Kidney epithelial cell (primary cell): ENCODE data around the gene TXNDC2. TPM values are rescaled to one million over a fixed set of nuclear protein-coding genes. Genes with fewer than 3 reads are reported as not detected.

ENCODE experiments used
- DNase-seq: peaks from one replicate; pipeline ENCODE4 v3.0.0-alpha.2; 2010; ENCODE audit warnings: low read depth
- H3K27me3 ChIP-seq: 2 replicates; pipeline ENCODE4 v1.6.0; 2011; ENCODE audit warnings: low read length; ENCODE audit not compliant: control insufficient read depth, insufficient read depth
- H3K36me3 ChIP-seq: 2 replicates; pipeline ENCODE4 v1.5.1; 2011; ENCODE audit warnings: low read length; ENCODE audit not compliant: control insufficient read depth, insufficient read depth
- H3K4me3 ChIP-seq: 2 replicates; pipeline ENCODE4 v1.5.1; 2011; ENCODE audit warnings: low read depth, mild to moderate bottlenecking, control low read depth, low read length
- total RNA-seq: library from RNA; depleted of rRNA; stranded (reverse); fragments of >200 nt; gene quantifications from 2 replicates; pipeline ENCODE4 v1.2.3, GENCODE V29; 2015
- TF ChIP-seq, protein P1 (sequence below): IDR thresholded peaks from 2 replicates; pipeline ENCODE4 v1.5.1; 2011; ENCODE audit warnings: mild to moderate bottlenecking, moderate library complexity, low read length, control low read depth, inconsistent platforms; ENCODE audit not compliant: insufficient read depth, poor library complexity, severe bottlenecking

Gene TXNDC2
- total RNA-seq, 1 donor from 2014 or later, result not detected

DNA sequence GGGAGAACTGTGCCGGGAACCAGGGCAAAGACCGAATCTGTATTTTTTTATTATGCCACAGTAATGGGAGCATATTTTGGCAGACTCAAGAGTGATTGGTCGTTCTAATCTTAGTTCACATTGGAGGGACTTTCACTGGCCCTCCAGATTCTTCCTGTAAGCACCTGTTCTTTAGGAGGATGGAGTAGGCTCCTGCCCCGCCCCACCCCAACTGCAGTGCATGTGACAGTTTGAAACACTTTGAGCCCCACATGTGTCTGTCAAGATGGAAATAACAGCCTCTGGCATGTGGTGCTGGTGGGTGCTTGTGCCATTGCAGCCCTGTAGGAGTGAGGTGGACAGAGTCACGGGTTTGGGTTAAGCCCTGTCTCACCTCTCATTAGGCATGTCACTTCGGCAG is 43.3 kb upstream of the TXNDC2 start:
- H3K27me3 ChIP-seq, result no peaks in the 10 kb centered on the region

DNA sequence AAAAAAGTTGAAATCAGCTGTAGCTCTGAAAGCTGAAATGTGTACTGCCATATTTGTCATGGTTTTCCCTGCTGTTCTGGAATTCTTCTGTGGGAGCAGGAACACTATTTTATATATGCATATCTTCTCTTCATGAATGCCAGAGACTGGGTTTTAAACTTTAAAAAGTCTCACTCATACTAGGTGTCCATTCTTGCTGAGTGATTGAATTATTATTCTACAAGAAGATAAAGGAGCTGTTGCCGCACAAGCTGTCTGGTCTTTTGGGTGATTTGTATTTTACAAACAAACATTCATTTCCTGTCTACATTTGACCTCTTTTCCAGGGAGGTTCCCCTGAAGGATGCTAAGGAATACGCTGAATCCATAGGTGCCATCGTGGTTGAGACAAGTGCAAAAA is 40.5 kb upstream of the TXNDC2 start:
- no peaks in the 10 kb centered on the region for H3K36me3 ChIP-seq
- H3K4me3 ChIP-seq, result no peak overlapping the region
- TF ChIP-seq, protein P1, sequence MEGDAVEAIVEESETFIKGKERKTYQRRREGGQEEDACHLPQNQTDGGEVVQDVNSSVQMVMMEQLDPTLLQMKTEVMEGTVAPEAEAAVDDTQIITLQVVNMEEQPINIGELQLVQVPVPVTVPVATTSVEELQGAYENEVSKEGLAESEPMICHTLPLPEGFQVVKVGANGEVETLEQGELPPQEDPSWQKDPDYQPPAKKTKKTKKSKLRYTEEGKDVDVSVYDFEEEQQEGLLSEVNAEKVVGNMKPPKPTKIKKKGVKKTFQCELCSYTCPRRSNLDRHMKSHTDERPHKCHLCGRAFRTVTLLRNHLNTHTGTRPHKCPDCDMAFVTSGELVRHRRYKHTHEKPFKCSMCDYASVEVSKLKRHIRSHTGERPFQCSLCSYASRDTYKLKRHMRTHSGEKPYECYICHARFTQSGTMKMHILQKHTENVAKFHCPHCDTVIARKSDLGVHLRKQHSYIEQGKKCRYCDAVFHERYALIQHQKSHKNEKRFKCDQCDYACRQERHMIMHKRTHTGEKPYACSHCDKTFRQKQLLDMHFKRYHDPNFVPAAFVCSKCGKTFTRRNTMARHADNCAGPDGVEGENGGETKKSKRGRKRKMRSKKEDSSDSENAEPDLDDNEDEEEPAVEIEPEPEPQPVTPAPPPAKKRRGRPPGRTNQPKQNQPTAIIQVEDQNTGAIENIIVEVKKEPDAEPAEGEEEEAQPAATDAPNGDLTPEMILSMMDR, result no peak
- H3K27me3 ChIP-seq, result no peaks in the 10 kb centered on the region
- DNase-seq, result no peak

More for the DNA sequence above, 43.3 kb upstream of the TXNDC2 start:
- Histone ChIP-seq H3K4me3 (no peak overlapping the region), H3K36me3 (no peaks in the 10 kb centered on the region)
- DNase-seq, result no peak
- TF ChIP-seq, protein P1, result no peak

DNA sequence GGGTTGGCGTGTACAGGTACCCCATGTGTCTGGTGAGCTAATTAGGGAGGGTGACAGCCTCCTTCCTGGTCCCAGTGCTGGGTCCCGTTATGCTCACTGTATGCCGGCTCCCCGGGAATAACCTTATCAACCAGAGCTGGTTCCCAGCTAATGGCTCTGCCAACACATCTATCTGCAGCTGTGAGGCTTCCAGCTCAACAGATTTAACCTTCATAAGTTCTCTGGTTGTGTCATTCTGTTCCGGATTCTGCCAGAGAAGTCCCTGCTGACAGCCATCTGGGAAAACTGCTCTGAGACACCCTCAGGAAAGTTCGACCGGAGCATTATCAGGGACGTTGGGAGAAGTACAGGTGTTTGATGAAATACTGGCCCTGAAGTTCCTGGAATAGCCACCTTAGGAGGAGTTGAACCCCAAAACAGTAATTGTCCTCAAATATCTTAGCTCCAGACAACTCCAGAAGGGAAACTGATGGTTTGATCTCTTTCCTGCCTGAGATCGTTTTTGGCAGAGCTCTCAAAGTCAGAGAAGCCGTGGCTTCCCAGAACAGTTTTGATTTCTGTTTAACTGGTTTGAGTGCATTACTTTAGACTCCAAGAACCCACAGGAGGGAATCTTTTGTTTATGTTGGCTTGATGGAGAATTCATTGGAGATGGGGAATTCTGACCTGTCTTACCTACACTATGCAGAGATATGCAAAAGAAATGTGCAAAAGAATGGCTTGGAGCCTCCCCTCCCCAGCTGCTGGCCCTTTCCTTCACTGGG is 39.4 kb upstream of the TXNDC2 start:
- Histone ChIP-seq H3K4me3 (no peak overlapping the region), H3K36me3 (no peaks in the 10 kb centered on the region), H3K27me3 (no peaks in the 10 kb centered on the region)
- DNase-seq, result no peak
- TF ChIP-seq, protein P1, result no peak

DNA sequence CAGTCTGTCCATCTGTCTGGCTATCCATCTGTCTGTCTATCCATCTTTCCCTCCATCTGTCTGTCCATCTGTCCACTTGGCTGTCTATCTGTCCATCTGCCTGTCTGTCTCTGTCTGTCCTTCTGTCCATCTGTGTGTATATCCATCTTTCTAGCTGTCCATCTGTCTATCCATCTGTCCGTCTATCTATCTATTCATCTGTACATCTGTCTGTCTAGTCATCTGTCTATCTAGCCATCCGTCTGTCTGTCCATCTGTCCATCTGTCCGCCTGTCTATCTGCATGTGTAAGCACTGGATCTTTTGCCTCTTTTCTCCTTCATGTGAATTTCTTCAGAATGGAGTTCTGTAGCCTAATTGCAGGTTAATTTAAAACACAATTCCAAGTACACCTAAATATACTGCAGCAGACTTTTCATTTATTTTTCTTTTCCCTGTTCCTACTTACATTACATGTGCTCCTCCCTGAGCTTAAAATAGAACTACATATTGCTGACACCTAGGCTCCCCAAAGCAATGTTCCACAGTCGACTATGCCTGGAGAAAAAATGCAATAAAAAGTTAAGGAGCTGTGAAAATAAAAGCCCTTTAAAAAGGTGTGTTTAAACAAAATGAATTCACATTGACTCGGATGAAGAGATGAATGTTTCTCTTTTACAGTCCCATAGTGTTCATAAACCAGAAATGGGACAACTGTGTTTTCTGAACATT is 37.4 kb upstream of the TXNDC2 start:
- Histone ChIP-seq H3K4me3 (no peak overlapping the region), H3K36me3 (no peaks in the 10 kb centered on the region), H3K27me3 (no peaks in the 10 kb centered on the region)
- TF ChIP-seq, protein P1, result no peak
- DNase-seq, result no peak

DNA sequence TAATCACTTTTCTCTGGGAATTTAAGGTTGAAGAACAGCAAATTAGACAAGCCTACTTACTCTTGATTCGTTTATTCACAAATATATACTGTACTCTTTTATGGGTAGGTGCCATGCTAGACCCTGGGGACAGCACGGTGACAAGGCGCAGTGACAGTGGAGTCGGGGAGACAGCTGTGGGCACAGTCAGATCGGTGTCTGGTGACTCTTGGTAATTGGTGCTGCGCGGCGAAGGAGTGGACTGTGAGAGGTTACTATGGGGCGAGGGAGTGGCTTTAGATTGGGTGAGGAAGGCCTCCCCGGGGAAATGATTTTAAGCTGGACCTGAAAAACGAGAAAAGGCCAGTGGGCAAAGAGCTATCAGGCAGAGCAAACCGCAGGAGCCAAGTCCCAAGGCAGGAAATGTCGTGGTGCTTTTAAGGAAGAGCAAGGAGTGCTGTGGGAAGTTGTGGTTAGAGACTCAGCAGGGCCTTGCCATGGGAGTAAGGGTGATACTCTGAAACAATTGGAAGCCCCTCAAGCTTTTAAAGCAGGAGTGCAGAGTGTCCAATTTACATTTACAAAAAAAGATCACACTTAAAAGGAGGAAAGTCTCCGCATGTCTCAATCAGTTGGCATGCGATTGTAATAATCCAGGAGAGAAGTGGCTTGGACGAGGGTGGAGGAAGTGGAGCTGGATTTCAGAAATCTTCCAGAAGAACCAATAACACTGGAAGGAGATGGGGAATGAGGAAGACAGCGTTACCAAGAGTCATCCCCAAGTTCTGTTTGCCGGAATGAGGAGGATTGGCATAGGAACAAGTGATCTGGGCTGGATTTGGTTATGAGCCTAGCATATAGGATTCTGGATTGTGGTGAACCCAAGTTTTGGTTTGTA is 36.1 kb upstream of the TXNDC2 start:
- DNase-seq, result no peak

More for the DNA sequence above, 36.1 kb upstream of the TXNDC2 start:
- Histone ChIP-seq H3K36me3 (no peaks in the 10 kb centered on the region), H3K4me3 (no peak overlapping the region), H3K27me3 (no peaks in the 10 kb centered on the region)
- TF ChIP-seq, protein P1, result no peak
